B cell (primary cell): ENCODE results near the gene KRTAP10-9. TPM values are rescaled to one million over a fixed set of nuclear protein-coding genes. Genes with fewer than 3 reads are reported as not detected.

ENCODE experiments used
- ATAC-seq: fragments of 200-7000 bp; cut with Tn5 transposase; one replicate; pipeline ENCODE4 v1.10.0; 2021; ENCODE audit warnings: low read depth, mild to moderate bottlenecking, moderate number of reproducible peaks, moderate library complexity
- CTCF ChIA-PET: fragments of 350-600 bp; sonication (Branson Sonifier 250); formaldehyde crosslinking; loops from one replicate; lab custom pipeline; 2021; ENCODE audit warnings: antibody characterized with exemption, inconsistent platforms; lab: Charles Lee
- POLR2A ChIA-PET: fragments of 350-600 bp; sonication (Branson Sonifier 250); formaldehyde crosslinking; loops from one replicate; lab custom pipeline; 2021; ENCODE audit warnings: antibody characterized with exemption; lab: Charles Lee
- DNase-seq: peaks from one replicate; pipeline ENCODE4 v3.0.0; 2013
- H2AFZ ChIP-seq: 2 replicates; pipeline ENCODE4 v1.6.1; 2012; ENCODE audit warnings: mild to moderate bottlenecking, low read depth, low read length; ENCODE audit not compliant: insufficient read depth, poor library complexity, severe bottlenecking
- H3K27ac ChIP-seq, 2 donors: 1 replicate in 1 of 2; 2 replicates in 1 of 2; pipeline ENCODE4 v1.5.1; 2012 to 2013; ENCODE audit warnings: low read length in 2 of 2, mild to moderate bottlenecking in 2 of 2, moderate library complexity in 1 of 2
- H3K27me3 ChIP-seq, 4 experiments: fragments of 200-600 bp in 1 of 4; sonication (generic) in 1 of 4; replicated peaks in 1 of 4; 1 replicate in 2 of 4; 2 replicates in 2 of 4; pipeline versions ENCODE4 v1.6.1 to v1.7.0; 2013 to 2016; ENCODE audit warnings: low read length in 3 of 4, mild to moderate bottlenecking in 2 of 4, mixed read lengths in 1 of 4, moderate library complexity in 1 of 4; ENCODE audit not compliant: insufficient read depth in 4 of 4, control insufficient read depth in 3 of 4; ENCODE audit errors: control extremely low read depth in 1 of 4
- H3K36me3 ChIP-seq, 2 experiments: replicated peaks in 1 of 2; 1 replicate in 1 of 2; 2 replicates in 1 of 2; pipeline versions ENCODE4 v1.6.1 to v1.7.1; 2013; ENCODE audit warnings: low read length in 1 of 2; ENCODE audit not compliant: insufficient read depth in 2 of 2, control insufficient read depth in 1 of 2; ENCODE audit errors: control extremely low read depth in 1 of 2, extremely low read depth in 1 of 2
- H3K4me1 ChIP-seq, 2 donors: fragments of 200-600 bp in 1 of 2; sonication (generic) in 1 of 2; 1 replicate in 1 of 2; 2 replicates in 1 of 2; pipeline versions ENCODE4 v1.5.1 to v1.6.1; 2013 to 2017; ENCODE audit warnings: low read length in 2 of 2; ENCODE audit not compliant: control insufficient read depth in 2 of 2, insufficient read depth in 2 of 2
- H3K4me2 ChIP-seq: replicated peaks from 2 replicates; pipeline ENCODE3; 2012; ENCODE audit warnings: mild to moderate bottlenecking, low read depth, low read length; ENCODE audit not compliant: poor library complexity, severe bottlenecking
- H3K4me3 ChIP-seq, 5 experiments: fragments of 200-600 bp in 1 of 5; sonication (generic) in 1 of 5; 1 replicate in 3 of 5; 2 replicates in 2 of 5; pipeline versions ENCODE4 v1.5.1 to v1.7.0; 2011 to 2016; ENCODE audit warnings: low read length in 4 of 5, mild to moderate bottlenecking in 4 of 5, low read depth in 2 of 5, control low read depth in 1 of 5, moderate library complexity in 1 of 5; ENCODE audit not compliant: insufficient read depth in 1 of 5; ENCODE audit errors: control extremely low read depth in 1 of 5, extremely low read depth in 1 of 5
- H3K79me2 ChIP-seq: fragments of 200-600 bp; sonication (generic); one replicate; pipeline ENCODE4 v1.6.0; 2016; ENCODE audit warnings: low read length; ENCODE audit not compliant: control insufficient read depth, insufficient read depth
- H3K9ac ChIP-seq: fragments of 200-600 bp; sonication (generic); 2 replicates; pipeline ENCODE4 v1.6.1; 2017; ENCODE audit warnings: mild to moderate bottlenecking, low read length, moderate library complexity
- H3K9me3 ChIP-seq, 3 donors: one replicate each; pipeline versions ENCODE4 v1.6.1 to v1.7.1; 2013; ENCODE audit warnings: low read length in 2 of 3; ENCODE audit not compliant: control insufficient read depth in 2 of 3, insufficient read depth in 1 of 3; ENCODE audit errors: control extremely low read depth in 1 of 3
- H4K20me1 ChIP-seq: 2 replicates; pipeline ENCODE4 v1.6.0; 2012; ENCODE audit warnings: mild to moderate bottlenecking, low read length; ENCODE audit not compliant: insufficient read depth, control insufficient read depth, poor library complexity, severe bottlenecking
- H3K27ac Mint-ChIP-seq: one replicate; pipeline ENCODE4 v1.8.0; 2021; ENCODE audit warnings: mixed read lengths
- H3K27me3 Mint-ChIP-seq: one replicate; pipeline ENCODE4 v1.8.0; 2021; ENCODE audit warnings: mixed read lengths
- H3K4me1 Mint-ChIP-seq: one replicate; pipeline ENCODE4 v1.8.0; 2021; ENCODE audit warnings: mixed read lengths
- H3K4me3 Mint-ChIP-seq: one replicate; pipeline ENCODE4 v1.8.0; 2021; ENCODE audit warnings: mixed read lengths
- H3K9me3 Mint-ChIP-seq: one replicate; pipeline ENCODE4 v1.8.0; 2022; ENCODE audit warnings: mixed read lengths; ENCODE audit not compliant: insufficient read depth
- CTCF ChIP-seq: fragments of 200-600 bp; IDR thresholded peaks from one replicate; pipeline ENCODE4 v1.8.0; 2022; ENCODE audit warnings: antibody characterized with exemption, mild to moderate bottlenecking
- EZH2 ChIP-seq: IDR thresholded peaks from 2 replicates; pipeline ENCODE4 v1.6.1; 2012; ENCODE audit warnings: borderline replicate concordance, low read depth, mild to moderate bottlenecking, moderate library complexity, low read length; ENCODE audit not compliant: insufficient read depth, poor library complexity, severe bottlenecking
- WGBS: methylation state at CpG from one replicate; pipeline ENCODE4 v1.1.5; 2013; ENCODE audit warnings: missing lambda C conversion rate; ENCODE audit not compliant: insufficient coverage; 5-methylcytosine and 5-hydroxymethylcytosine counted together
- intact Hi-C: fragments of 100-400 bp; cut with micrococcal nuclease; formaldehyde crosslinking; loops from one replicate; pipeline ENCODE4 v1.10.0; 2022
- polyA plus RNA-seq: library from polyadenylated mRNA; depleted of rRNA; stranded (reverse); fragments of >200 nt; gene quantifications from 2 replicates; pipeline ENCODE4 v1.2.3, GENCODE V29; 2012
- total RNA-seq, 2 donors: library from RNA; stranded (reverse); fragments of 120-200 nt in 1 of 2; gene quantifications; 1 replicate in 1 of 2; 2 replicates in 1 of 2; pipeline versions ENCODE4 v1.2.3 to v1.2.4, GENCODE V29; 2013 to 2022

The KRTAP10-9 gene
- total and polyA plus RNA-seq, 2 donors (not counting 1 experiment from before 2014, with no cell fraction given), result not detected

- POLR2A ChIA-PET, result no interaction called here
- H3K79me2 ChIP-seq, result no peaks in the 10 kb centered on the region
- H3K36me3 ChIP-seq, result no peaks in the 10 kb centered on the region
- peaks cover 0 to 12% (median 4%) of the 10 kb centered on the region in 3 donors for H3K9me3 ChIP-seq
- H3K4me2 ChIP-seq, result no peak overlapping the region
- no peaks in the 10 kb centered on the region for H4K20me1 ChIP-seq
- intact Hi-C loops, result no loop called here
- ATAC-seq, result no peak
- CTCF ChIA-PET, result no interaction called here
- H3K27ac ChIP-seq, result no peak overlapping the region
- TF ChIP-seq EZH2 (no peak), CTCF (no peak)
- Mint-ChIP-seq H3K4me3 (no peak overlapping the region), H3K27ac (no peak overlapping the region), H3K9me3 (peaks cover 7% of the 10 kb centered on the region), H3K4me1 (no peaks in the 10 kb centered on the region), H3K27me3 (peaks cover 3% of the 10 kb centered on the region)
- no peak for DNase-seq
- H3K9ac ChIP-seq, result no peak overlapping the region
- WGBS, result 79% methylated on average over 8 of the region's 8 CpGs
- no peaks in the 10 kb centered on the region for H3K4me1 ChIP-seq
- H3K27me3 ChIP-seq, result peaks cover 0 to 2% (median 0%) of the 10 kb centered on the region in 4 experiments
- no peak overlapping the region for H2AFZ ChIP-seq
- H3K4me3 ChIP-seq, result no peak overlapping the region
Measured at GRCh38 chr21:44647222-44647552, 20.3 kb downstream of the KRTAP10-9 start.

GRCh38 chr21:44648557-44649311 lies 21.8 kb downstream of the KRTAP10-9 start:
- CTCF ChIA-PET, result no interaction called here

More at GRCh38 chr21:44648557-44649311, 21.8 kb downstream of the KRTAP10-9 start:
- no peaks in the 10 kb centered on the region for H3K79me2 ChIP-seq
- H3K27ac Mint-ChIP-seq, result no peak overlapping the region
- no peaks in the 10 kb centered on the region for H3K4me1 Mint-ChIP-seq
- H3K4me2 ChIP-seq, result no peak overlapping the region
- H3K4me3 Mint-ChIP-seq, result no peak overlapping the region
- H3K9me3 ChIP-seq, result peaks cover 0 to 10% (median 4%) of the 10 kb centered on the region in 3 donors
- peaks cover 7% of the 10 kb centered on the region for H3K27me3 Mint-ChIP-seq
- no peak for ATAC-seq
- intact Hi-C loops, result no loop called here
- DNase-seq, result no peak
- no peaks in the 10 kb centered on the region for H4K20me1 ChIP-seq
- no peak overlapping the region for H3K27ac ChIP-seq
- H3K9ac ChIP-seq, result no peak overlapping the region
- 87% methylated on average over 32 of the region's 33 CpGs for WGBS
- no peak overlapping the region for H3K4me3 ChIP-seq
- peaks cover 0 to 2% (median 0%) of the 10 kb centered on the region in 4 experiments for H3K27me3 ChIP-seq
- no peaks in the 10 kb centered on the region for H3K4me1 ChIP-seq
- no peak overlapping the region for H2AFZ ChIP-seq
- no peak for TF ChIP-seq EZH2
- TF ChIP-seq CTCF, result no peak
- no peaks in the 10 kb centered on the region for H3K36me3 ChIP-seq
- peaks cover 7% of the 10 kb centered on the region for H3K9me3 Mint-ChIP-seq
- POLR2A ChIA-PET, result no interaction called here
